Neural cell (in vitro differentiated cells): Measurements from ENCODE around the gene IFI30. TPM values are rescaled to one million over a fixed set of nuclear protein-coding genes. Genes with fewer than 3 reads are reported as not detected.

Source experiments
- H2AFZ ChIP-seq: fragments of 200-600, 300-800 bp; sonication (generic), shearing (Covaris generic); 2 replicates; pipeline ENCODE4 v1.6.0; 2014; ENCODE audit warnings: low read depth, mild to moderate bottlenecking, antibody characterized with exemption, low read length, moderate library complexity
- H3F3A ChIP-seq: fragments of 200-600 bp; shearing (Covaris generic); 2 replicates; pipeline ENCODE4 v1.6.1; 2016; ENCODE audit warnings: mild to moderate bottlenecking, moderate library complexity, mixed read lengths, antibody characterized with exemption, low read length; ENCODE audit not compliant: insufficient read depth, poor library complexity, severe bottlenecking
- H3K27ac ChIP-seq: fragments of 200-600, 300-800 bp; sonication (generic), shearing (Covaris generic); 2 replicates; pipeline ENCODE4 v1.5.1; 2014; ENCODE audit warnings: mild to moderate bottlenecking, low read length, moderate library complexity
- H3K27me3 ChIP-seq: fragments of 300-800, 200-600 bp; sonication (generic), shearing (Covaris generic); 2 replicates; pipeline ENCODE4 v1.6.0; 2014; ENCODE audit warnings: mild to moderate bottlenecking, low read depth, low read length, moderate library complexity; ENCODE audit not compliant: insufficient read depth
- H3K36me3 ChIP-seq: fragments of 300-800, 200-600 bp; sonication (generic), shearing (Covaris generic); 2 replicates; pipeline ENCODE4 v1.5.1; 2014; ENCODE audit warnings: mild to moderate bottlenecking, antibody characterized with exemption, low read length, moderate library complexity; ENCODE audit not compliant: insufficient read depth
- H3K4me2 ChIP-seq: fragments of 300-800, 200-600 bp; sonication (generic), shearing (Covaris generic); 2 replicates; pipeline ENCODE4 v1.6.0; 2014; ENCODE audit warnings: mild to moderate bottlenecking, low read length
- H3K4me3 ChIP-seq: fragments of 300-800, 200-600 bp; sonication (generic), shearing (Covaris generic); 2 replicates; pipeline ENCODE4 v1.5.1; 2014; ENCODE audit warnings: mild to moderate bottlenecking, low read length, moderate library complexity
- H3K79me2 ChIP-seq: fragments of 200-600 bp; shearing (Covaris generic); replicated peaks from 2 replicates; pipeline ENCODE4 v1.6.0; 2014; ENCODE audit warnings: mild to moderate bottlenecking, low read length, moderate library complexity; ENCODE audit not compliant: insufficient read depth
- H3K9ac ChIP-seq: fragments of 300-800, 200-600 bp; sonication (generic), shearing (Covaris generic); 2 replicates; pipeline ENCODE4 v1.6.1; 2016; ENCODE audit warnings: mild to moderate bottlenecking, low read length, mixed read lengths
- H3K9me2 ChIP-seq: fragments of 200-600 bp; shearing (Covaris generic); 2 replicates; pipeline ENCODE4 v1.6.1; 2016; ENCODE audit warnings: mild to moderate bottlenecking, low read length, mixed read lengths; ENCODE audit not compliant: insufficient read depth
- H3K9me3 ChIP-seq: fragments of 200-600, 300-800 bp; sonication (generic), shearing (Covaris generic); 2 replicates; pipeline ENCODE4 v1.6.1; 2016; ENCODE audit warnings: mild to moderate bottlenecking, mixed run types, low read length, moderate library complexity, mixed read lengths
- H4K20me1 ChIP-seq: fragments of 200-600 bp; shearing (Covaris generic); 2 replicates; pipeline ENCODE4 v1.6.1; 2016; ENCODE audit warnings: mild to moderate bottlenecking, mixed run types; ENCODE audit not compliant: insufficient read depth
- CTCF ChIP-seq: fragments of 450-650 bp; IDR thresholded peaks from 2 replicates; pipeline ENCODE4 v1.5.1; 2014; ENCODE audit warnings: antibody characterized with exemption, mild to moderate bottlenecking, moderate library complexity; ENCODE audit not compliant: poor library complexity, severe bottlenecking
- EP300 ChIP-seq: fragments of 450-650 bp; conservative IDR thresholded peaks from 2 replicates; pipeline ENCODE4 v1.6.1; 2014; ENCODE audit warnings: antibody characterized with exemption, mild to moderate bottlenecking, moderate library complexity; ENCODE audit not compliant: poor library complexity, severe bottlenecking
- EZH2 ChIP-seq: fragments of 200-600, 300-800 bp; shearing (Covaris generic), sonication (generic); IDR thresholded peaks from 2 replicates; pipeline ENCODE4 v1.6.1; 2014; ENCODE audit warnings: antibody characterized with exemption, low read length, borderline replicate concordance, mild to moderate bottlenecking; ENCODE audit not compliant: insufficient read depth, poor library complexity, severe bottlenecking
- MXI1 ChIP-seq: fragments of 450-650 bp; conservative IDR thresholded peaks from 2 replicates; pipeline ENCODE4 v1.6.1; 2014; ENCODE audit warnings: antibody characterized with exemption, mild to moderate bottlenecking; ENCODE audit not compliant: poor library complexity, severe bottlenecking
- POLR2AphosphoS5 ChIP-seq: IDR thresholded peaks from 2 replicates; pipeline ENCODE4 v1.6.1; 2012
- RAD21 ChIP-seq: fragments of 450-650 bp; conservative IDR thresholded peaks from 2 replicates; pipeline ENCODE4 v1.6.1; 2014; ENCODE audit warnings: antibody characterized with exemption, mild to moderate bottlenecking, moderate library complexity
- REST ChIP-seq: IDR thresholded peaks from 2 replicates; pipeline ENCODE4 v1.6.1; 2012; ENCODE audit warnings: borderline replicate concordance
- SMC3 ChIP-seq: fragments of 450-650 bp; conservative IDR thresholded peaks from 2 replicates; pipeline ENCODE4 v1.6.1; 2014; ENCODE audit warnings: antibody characterized with exemption, mild to moderate bottlenecking, moderate library complexity; ENCODE audit not compliant: poor library complexity
- TAF1 ChIP-seq: IDR thresholded peaks from 2 replicates; pipeline ENCODE4 v1.6.1; 2012; ENCODE audit warnings: low read depth
- polyA plus RNA-seq: library from polyadenylated mRNA; depleted of rRNA; stranded (reverse); fragments of >200 nt; gene quantifications from 2 replicates; pipeline ENCODE4 v1.2.3, GENCODE V29; 2014

Gene IFI30
- polyA plus RNA-seq, 1 donor from 2014 or later: 0.82 TPM

- TF ChIP-seq SMC3: no peak
- TF ChIP-seq REST: no peak
- TF ChIP-seq EP300: no peak
- no peak for TF ChIP-seq CTCF
- TF ChIP-seq EZH2: no peak
- TF ChIP-seq TAF1: no peak
- TF ChIP-seq POLR2AphosphoS5: no peak
- no peak for TF ChIP-seq RAD21
- TF ChIP-seq MXI1: no peak
- Histone ChIP-seq H4K20me1 (no peaks in the 10 kb centered on the region), H3K9ac (peak overlapping the region; percentile 96)
These were observed 28.8 kb downstream of the IFI30 start for GRCh38 chr19:18202397-18202777.

GRCh38 chr19:18202778-18203407 lies 29.3 kb downstream of the IFI30 start:
- TF ChIP-seq TAF1 (no peak), REST (no peak), POLR2AphosphoS5 (no peak), MXI1 (no peak), SMC3 (peak; percentile 70), CTCF (peak; percentile 62), EZH2 (no peak), RAD21 (peak; percentile 65), EP300 (no peak)
- H3F3A ChIP-seq: peaks cover 3% of the 10 kb centered on the region
- H3K9me3 ChIP-seq: no peaks in the 10 kb centered on the region
- H3K36me3 ChIP-seq: no peaks in the 10 kb centered on the region
- H3K79me2 ChIP-seq: peaks cover 16% of the 10 kb centered on the region
- H3K27ac ChIP-seq: peak overlapping the region; percentile 95
- peak overlapping the region; percentile 96 for H3K9ac ChIP-seq
- no peaks in the 10 kb centered on the region for H3K9me2 ChIP-seq
- peak overlapping the region; percentile 53 for H2AFZ ChIP-seq
- no peaks in the 10 kb centered on the region for H4K20me1 ChIP-seq
- no peaks in the 10 kb centered on the region for H3K27me3 ChIP-seq
- H3K4me3 ChIP-seq: peak overlapping the region; percentile 92
- peak overlapping the region; percentile 72 for H3K4me2 ChIP-seq

More at GRCh38 chr19:18202397-18202777, 28.8 kb downstream of the IFI30 start:
- peaks cover 16% of the 10 kb centered on the region for H3K79me2 ChIP-seq
- H3K9me2 ChIP-seq: no peaks in the 10 kb centered on the region
- H3K9me3 ChIP-seq: no peaks in the 10 kb centered on the region
- H3K4me2 ChIP-seq: peak overlapping the region; percentile 72
- peak overlapping the region; percentile 92 for H3K4me3 ChIP-seq
- H3K36me3 ChIP-seq: no peaks in the 10 kb centered on the region
- no peak overlapping the region for H3K27ac ChIP-seq
- H2AFZ ChIP-seq: no peak overlapping the region
- peaks cover 3% of the 10 kb centered on the region for H3F3A ChIP-seq
- H3K27me3 ChIP-seq: no peaks in the 10 kb centered on the region
